Thoracic aorta (tissue), 2 donors: Measurements from ENCODE around the gene TBC1D8. TPM values are rescaled to one million over a fixed set of nuclear protein-coding genes. Genes with fewer than 3 reads are reported as not detected.

Source experiments
- ATAC-seq: fragments of 150-250 bp; one replicate; pipeline ENCODE4 v1.8.0; 2017; ENCODE audit warnings: low read depth; ENCODE audit not compliant: insufficient number of reproducible peaks, low FRiP score
- DNase-seq: peaks from one replicate; pipeline ENCODE4 v3.0.0-alpha.2; 2020; ENCODE audit warnings: low spot score
- H3K27ac ChIP-seq, 2 donors: fragments of 200-600 bp; sonication (generic); 1 replicate in 1 of 2; 2 replicates in 1 of 2; pipeline ENCODE4 v1.5.1; 2016; ENCODE audit warnings: mild to moderate bottlenecking in 2 of 2, moderate library complexity in 2 of 2
- H3K27me3 ChIP-seq: fragments of 200-600 bp; sonication (generic); replicated peaks from 2 replicates; pipeline ENCODE4 v1.6.0; 2016; ENCODE audit warnings: mild to moderate bottlenecking; ENCODE audit not compliant: insufficient read depth
- H3K36me3 ChIP-seq: fragments of 200-600 bp; sonication (generic); one replicate; pipeline ENCODE4 v1.5.1; 2016
- H3K4me1 ChIP-seq, 2 donors: fragments of 200-600 bp; sonication (generic); 1 replicate in 1 of 2; 2 replicates in 1 of 2; pipeline versions ENCODE4 v1.5.1 to v1.6.0; 2016; ENCODE audit warnings: low read depth in 2 of 2, mild to moderate bottlenecking in 1 of 2; ENCODE audit not compliant: control insufficient read depth in 1 of 2
- H3K4me3 ChIP-seq: fragments of 200-600 bp; sonication (generic); 2 replicates; pipeline ENCODE4 v1.5.1; 2016; ENCODE audit warnings: mild to moderate bottlenecking
- H3K9me3 ChIP-seq: fragments of 200-600 bp; sonication (generic); 2 replicates; pipeline ENCODE4 v1.5.1; 2016
- CTCF ChIP-seq: fragments of 200-600 bp; sonication (generic); IDR thresholded peaks from one replicate; pipeline ENCODE4 v1.5.1; 2019; ENCODE audit warnings: antibody characterized with exemption
- total RNA-seq, 2 donors: library from RNA; depleted of rRNA; stranded (reverse); fragments of >200 nt; gene quantifications; one replicate each; pipeline versions ENCODE4 v1.1.0 to v1.2.3, GENCODE V29; 2016

The TBC1D8 gene
- total RNA-seq, 2 donors from 2014 or later = 47.4 to 62.0 TPM

GRCh38 chr2:100997509-100998234, 153.5 kb downstream of the TBC1D8 start:
- Histone ChIP-seq H3K4me1 (peaks cover 0 to 5% of the 10 kb centered on the region in 2 donors), H3K9me3 (no peaks in the 10 kb centered on the region), H3K36me3 (peaks cover 6% of the 10 kb centered on the region), H3K27ac (no peak overlapping the region), H3K27me3 (no peaks in the 10 kb centered on the region), H3K4me3 (no peak overlapping the region)
- DNase-seq (no peak), ATAC-seq (no peak)
- no peak for TF ChIP-seq CTCF

- DNase-seq (no peak), ATAC-seq (no peak)
- H3K36me3 ChIP-seq = peaks cover 10% of the 10 kb centered on the region
Observed at GRCh38 chr2:100995309-100996075, 155.7 kb downstream of the TBC1D8 start.

GRCh38 chr2:100993294-100993693, 157.9 kb downstream of the TBC1D8 start:
- H3K36me3 ChIP-seq = peaks cover 13% of the 10 kb centered on the region

More at GRCh38 chr2:100995309-100996075, 155.7 kb downstream of the TBC1D8 start:
- H3K27me3 ChIP-seq = no peaks in the 10 kb centered on the region
- no peak for TF ChIP-seq CTCF
- H3K9me3 ChIP-seq = no peaks in the 10 kb centered on the region
- H3K4me1 ChIP-seq = no peaks in the 10 kb centered on the region
- no peak overlapping the region for H3K4me3 ChIP-seq
- H3K27ac ChIP-seq = no peak overlapping the region

GRCh38 chr2:100992262-100992661, 158.9 kb downstream of the TBC1D8 start:
- Histone ChIP-seq H3K36me3 (peaks cover 13% of the 10 kb centered on the region), H3K9me3 (no peaks in the 10 kb centered on the region), H3K27me3 (no peaks in the 10 kb centered on the region), H3K4me1 (no peaks in the 10 kb centered on the region), H3K27ac (no peak overlapping the region), H3K4me3 (no peak overlapping the region)
- ATAC-seq (no peak), DNase-seq (no peak)
- TF ChIP-seq CTCF = no peak

More at GRCh38 chr2:100993294-100993693, 157.9 kb downstream of the TBC1D8 start:
- TF ChIP-seq CTCF = no peak
- H3K4me3 ChIP-seq = no peak overlapping the region
- DNase-seq (no peak), ATAC-seq (no peak)
- no peaks in the 10 kb centered on the region for H3K4me1 ChIP-seq
- H3K27me3 ChIP-seq = no peaks in the 10 kb centered on the region
- H3K27ac ChIP-seq = no peak overlapping the region
- no peaks in the 10 kb centered on the region for H3K9me3 ChIP-seq

GRCh38 chr2:100991404-100991773, 159.8 kb downstream of the TBC1D8 start:
- Histone ChIP-seq H3K36me3 (peaks cover 13% of the 10 kb centered on the region), H3K4me1 (no peaks in the 10 kb centered on the region), H3K27ac (no peak overlapping the region), H3K27me3 (no peaks in the 10 kb centered on the region), H3K4me3 (no peak overlapping the region), H3K9me3 (no peaks in the 10 kb centered on the region)
- ATAC-seq (no peak), DNase-seq (no peak)
- TF ChIP-seq CTCF = no peak
